HG03460 (cell line): ENCODE measurements around the gene NEDD4.
"Not testable (repeated sequence)": the region's sequence is repeated elsewhere in the genome, so short reads cannot be mapped to it uniquely, and the experiment has no call there.

ENCODE experiments used
- ATAC-seq: cut with Tn5 transposase; IDR thresholded peaks from one replicate; pipeline ENCODE4 v1.9.1; 2021; ENCODE audit not compliant: unreplicated experiment

The NEDD4 gene

GRCh38 chr15:55897560-55898336 is 95.7 kb downstream of the NEDD4 start:
- ATAC-seq: no peak

- no peak for ATAC-seq
Measured at GRCh38 chr15:55894399-55894965, 98.9 kb downstream of the NEDD4 start.

- ATAC-seq: no peak
Measured at GRCh38 chr15:55893852-55894251, 99.6 kb downstream of the NEDD4 start.

- no peak for ATAC-seq
Measured at GRCh38 chr15:55891196-55891595, 102.2 kb downstream of the NEDD4 start.

GRCh38 chr15:55884223-55884622 is 109.2 kb downstream of the NEDD4 start:
- ATAC-seq: no peak

GRCh38 chr15:55879181-55879580 is 114.2 kb downstream of the NEDD4 start:
- ATAC-seq: no peak

GRCh38 chr15:55873024-55873720 is 120.2 kb downstream of the NEDD4 start:
- ATAC-seq: no peak

- ATAC-seq: no peak
Measured at GRCh38 chr15:55872471-55872870, 120.9 kb downstream of the NEDD4 start.

GRCh38 chr15:55869660-55870059 is 123.8 kb downstream of the NEDD4 start:
- no peak for ATAC-seq

GRCh38 chr15:55868707-55869106 is 124.7 kb downstream of the NEDD4 start:
- no peak for ATAC-seq

- not testable (repeated sequence) for ATAC-seq
Measured at GRCh38 chr15:55868291-55868690, 125.1 kb downstream of the NEDD4 start.

GRCh38 chr15:55863911-55864310 is 129.5 kb downstream of the NEDD4 start:
- no peak for ATAC-seq

GRCh38 chr15:55861115-55861514 is 132.3 kb downstream of the NEDD4 start:
- ATAC-seq: no peak

- no peak for ATAC-seq
Measured at GRCh38 chr15:55860468-55860867, 132.9 kb downstream of the NEDD4 start.

- ATAC-seq: no peak
Measured at GRCh38 chr15:55859681-55860080, 133.7 kb downstream of the NEDD4 start.

GRCh38 chr15:55858661-55859060 is 134.8 kb downstream of the NEDD4 start:
- ATAC-seq: no peak

GRCh38 chr15:55856506-55857164 is 136.8 kb downstream of the NEDD4 start:
- ATAC-seq: no peak

- no peak for ATAC-seq
Measured at GRCh38 chr15:55853134-55853533, 140.3 kb downstream of the NEDD4 start.

GRCh38 chr15:55846116-55846707 is 147.2 kb downstream of the NEDD4 start:
- ATAC-seq: peak; percentile 82

GRCh38 chr15:55842897-55843296 is 150.5 kb downstream of the NEDD4 start:
- not testable (repeated sequence) for ATAC-seq

- ATAC-seq: no peak
Measured at GRCh38 chr15:55835866-55836265, 157.5 kb downstream of the NEDD4 start.
